Mesenchymal stem cell (in vitro differentiated cells and primary cell): ENCODE measurements around the gene SMAGP.

Experiments used
- DNase-seq: peaks from one replicate; pipeline ENCODE4 v3.0.0-alpha.2; 2013
- H2AFZ ChIP-seq: one replicate; pipeline ENCODE4 v1.6.1; 2013; ENCODE audit warnings: low read depth, mild to moderate bottlenecking, control low read depth, inconsistent platforms, low read length, moderate library complexity
- H2AK5ac ChIP-seq: 2 replicates; pipeline ENCODE4 v1.6.1; 2013; ENCODE audit warnings: low read length, moderate library complexity, mild to moderate bottlenecking, inconsistent platforms; ENCODE audit not compliant: severe bottlenecking
- H2BK120ac ChIP-seq: one replicate; pipeline ENCODE4 v1.6.1; 2013; ENCODE audit warnings: low read depth, mild to moderate bottlenecking, inconsistent platforms, low read length, moderate library complexity
- H2BK12ac ChIP-seq, 2 experiments: one replicate each; pipeline ENCODE4 v1.6.1; 2013; ENCODE audit warnings: inconsistent platforms in 2 of 2, low read length in 2 of 2, mild to moderate bottlenecking in 2 of 2, moderate library complexity in 2 of 2, control low read depth in 1 of 2
- H2BK15ac ChIP-seq: one replicate; pipeline ENCODE4 v1.6.1; 2013; ENCODE audit warnings: mild to moderate bottlenecking, low read depth, inconsistent platforms; ENCODE audit not compliant: poor library complexity, severe bottlenecking
- H2BK5ac ChIP-seq: 2 replicates; pipeline ENCODE4 v1.6.1; 2013; ENCODE audit warnings: low read depth, mild to moderate bottlenecking, low read length, control low read depth, inconsistent platforms; ENCODE audit not compliant: poor library complexity, severe bottlenecking
- H3K14ac ChIP-seq, 2 experiments: one replicate each; pipeline ENCODE4 v1.6.1; 2013; ENCODE audit warnings: inconsistent platforms in 2 of 2, low read length in 2 of 2, control low read depth in 1 of 2, mild to moderate bottlenecking in 1 of 2, moderate library complexity in 1 of 2
- H3K18ac ChIP-seq, 2 experiments: one replicate each; pipeline ENCODE4 v1.6.1; 2013; ENCODE audit warnings: inconsistent platforms in 2 of 2, low read length in 2 of 2, control low read depth in 1 of 2, low read depth in 1 of 2, mild to moderate bottlenecking in 1 of 2
- H3K23ac ChIP-seq, 2 experiments: one replicate each; pipeline ENCODE4 v1.6.1; 2013; ENCODE audit warnings: inconsistent platforms in 2 of 2, low read length in 2 of 2, mild to moderate bottlenecking in 2 of 2, moderate library complexity in 2 of 2, control low read depth in 1 of 2
- H3K27ac ChIP-seq: 2 replicates; pipeline ENCODE4 v1.5.1; 2013; ENCODE audit warnings: mild to moderate bottlenecking, moderate library complexity, low read length, control low read depth, inconsistent platforms; ENCODE audit not compliant: poor library complexity, severe bottlenecking
- H3K27me3 ChIP-seq, 2 experiments: 2 replicates each; pipeline versions ENCODE4 v1.6.1 to v1.7.0; 2013; ENCODE audit warnings: low read length in 2 of 2, mild to moderate bottlenecking in 2 of 2, moderate library complexity in 2 of 2, control low read depth in 1 of 2, inconsistent platforms in 1 of 2; ENCODE audit not compliant: control insufficient read depth in 1 of 2, insufficient read depth in 1 of 2
- H3K36me3 ChIP-seq, 2 experiments: 2 replicates each; pipeline versions ENCODE4 v1.6.1 to v1.7.0; 2013; ENCODE audit warnings: low read length in 2 of 2, control low read depth in 1 of 2, inconsistent platforms in 1 of 2, low read depth in 1 of 2, mild to moderate bottlenecking in 1 of 2; ENCODE audit not compliant: insufficient read depth in 2 of 2, control insufficient read depth in 1 of 2
- H3K4ac ChIP-seq, 2 experiments: one replicate each; pipeline ENCODE4 v1.6.1; 2013; ENCODE audit warnings: inconsistent platforms in 2 of 2, low read length in 2 of 2, mild to moderate bottlenecking in 2 of 2, moderate library complexity in 2 of 2, control low read depth in 1 of 2, low read depth in 1 of 2
- H3K4me1 ChIP-seq: 2 replicates; pipeline ENCODE4 v1.6.1; 2013; ENCODE audit warnings: low read depth, low read length, control low read depth; ENCODE audit not compliant: control insufficient read depth, insufficient read depth
- H3K4me2 ChIP-seq: 2 replicates; pipeline ENCODE4 v1.6.1; 2013; ENCODE audit warnings: low read length, mild to moderate bottlenecking, inconsistent platforms; ENCODE audit not compliant: poor library complexity, severe bottlenecking
- H3K4me3 ChIP-seq, 2 experiments: 2 replicates each; pipeline versions ENCODE4 v1.5.1 to v1.7.0; 2013; ENCODE audit warnings: low read length in 2 of 2, mild to moderate bottlenecking in 2 of 2, control low read depth in 1 of 2, low read depth in 1 of 2; ENCODE audit not compliant: insufficient read depth in 1 of 2
- H3K79me1 ChIP-seq: replicated peaks from 2 replicates; pipeline ENCODE4 v1.6.1; 2013; ENCODE audit warnings: mild to moderate bottlenecking, control low read depth, low read length, inconsistent platforms; ENCODE audit not compliant: poor library complexity, severe bottlenecking
- H3K9ac ChIP-seq: 2 replicates; pipeline ENCODE4 v1.7.0; 2013; ENCODE audit warnings: mild to moderate bottlenecking, low read length, moderate library complexity
- H3K9me3 ChIP-seq: 2 replicates; pipeline ENCODE4 v1.7.0; 2013; ENCODE audit warnings: mild to moderate bottlenecking, low read length; ENCODE audit not compliant: control insufficient read depth
- H4K8ac ChIP-seq: one replicate; pipeline ENCODE4 v1.6.1; 2013; ENCODE audit warnings: inconsistent platforms, mild to moderate bottlenecking, low read length, moderate library complexity
- H4K91ac ChIP-seq: one replicate; pipeline ENCODE4 v1.6.1; 2013; ENCODE audit warnings: mild to moderate bottlenecking, low read length, inconsistent platforms
- WGBS: methylation state at CpG from one replicate; pipeline ENCODE4 v1.1.7; 2013; ENCODE audit warnings: mixed read lengths; 5-methylcytosine and 5-hydroxymethylcytosine counted together

The SMAGP gene

DNA sequence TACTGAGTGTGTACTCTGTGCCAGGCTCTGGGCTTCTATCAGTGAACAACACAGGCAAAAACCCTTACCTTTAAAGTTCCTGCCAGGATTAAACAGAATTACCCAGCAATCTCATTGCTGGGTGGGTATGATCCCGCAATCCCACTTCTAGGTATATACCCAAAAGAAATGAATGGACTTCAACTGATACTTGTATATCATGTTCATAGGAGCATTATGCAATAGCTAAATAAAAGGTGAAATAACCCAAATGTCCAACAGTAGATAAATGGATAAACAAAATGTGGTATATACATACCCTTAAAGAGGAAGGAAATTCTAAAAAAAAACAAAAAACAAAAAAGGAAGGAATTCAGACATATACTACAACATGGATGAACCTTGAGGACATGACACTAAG is 16.9 kb downstream of the SMAGP start:
- H2AFZ ChIP-seq = no peak overlapping the region
- H3K27ac ChIP-seq = no peak overlapping the region
- peaks cover 0 to 23% of the 10 kb centered on the region in 2 experiments for H3K36me3 ChIP-seq
- no peaks in the 10 kb centered on the region for H3K27me3 ChIP-seq
- peaks cover 8% of the 10 kb centered on the region for H3K79me1 ChIP-seq
- DNase-seq = no peak
- peaks cover 2% of the 10 kb centered on the region for H3K4me1 ChIP-seq
- no peak overlapping the region for H3K18ac ChIP-seq
- H4K91ac ChIP-seq = no peak overlapping the region
- H2BK15ac ChIP-seq = no peak overlapping the region
- H3K4ac ChIP-seq = no peak overlapping the region
- H2BK12ac ChIP-seq = no peak overlapping the region
- no peak overlapping the region for H3K4me3 ChIP-seq
- WGBS = no CpG with 5 or more reads among the region's 1 CpG
- no peak overlapping the region for H3K4me2 ChIP-seq
- no peaks in the 10 kb centered on the region for H3K9me3 ChIP-seq
- H2BK120ac ChIP-seq = no peak overlapping the region
- H3K9ac ChIP-seq = no peak overlapping the region
- no peak overlapping the region for H4K8ac ChIP-seq
- H2BK5ac ChIP-seq = no peak overlapping the region
- H2AK5ac ChIP-seq = no peak overlapping the region
- no peak overlapping the region for H3K23ac ChIP-seq
- no peak overlapping the region for H3K14ac ChIP-seq

DNA sequence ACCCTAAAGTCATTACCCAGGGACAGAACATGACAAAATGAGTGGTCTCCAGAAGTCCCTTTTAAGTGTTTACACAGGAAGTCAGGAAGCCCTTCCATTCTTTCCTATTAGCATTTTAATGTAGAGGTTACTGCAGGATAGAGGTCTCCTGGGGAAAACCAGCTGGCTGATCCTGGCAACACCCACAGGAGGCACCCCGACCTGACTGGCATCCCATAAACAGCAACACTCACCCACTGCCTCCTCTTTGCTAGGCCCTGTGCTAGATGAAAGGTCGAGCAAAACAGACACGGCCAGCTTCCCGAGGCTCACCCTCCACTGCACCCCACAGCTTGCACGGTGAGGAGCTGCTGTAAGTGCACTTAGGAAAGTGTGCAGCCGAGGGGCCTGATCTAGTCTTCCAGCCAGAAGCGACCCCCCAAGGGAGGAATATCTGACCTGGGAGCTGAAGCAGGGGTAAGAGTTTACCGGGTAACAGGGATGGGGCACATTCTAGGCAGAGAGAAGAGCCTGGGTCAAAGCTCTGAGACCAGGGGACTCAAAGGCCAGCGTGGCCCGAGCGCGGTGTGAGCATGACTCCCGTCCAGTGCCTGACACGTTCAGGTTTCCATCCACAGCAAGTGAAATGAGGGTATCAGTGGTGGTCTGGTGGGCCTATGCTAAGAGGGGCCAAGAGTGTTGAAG is 22.6 kb downstream of the SMAGP start:
- H2BK15ac ChIP-seq = peak overlapping the region; percentile 60
- H3K27ac ChIP-seq = no peak overlapping the region
- H3K14ac ChIP-seq = no peak overlapping the region
- peak overlapping the region; percentile 70 for H4K8ac ChIP-seq
- H3K4me3 ChIP-seq = peak overlapping the region in 1 of 2 experiments; percentile 3
- peak overlapping the region; percentile 47 to 86 for H3K4ac ChIP-seq
- peak overlapping the region; percentile 21 for H3K4me2 ChIP-seq
- peak overlapping the region; percentile 20 for H3K9ac ChIP-seq
- peak overlapping the region in 1 of 2 experiments; percentile 94 for H3K23ac ChIP-seq
- no peak overlapping the region for H2AK5ac ChIP-seq
- no peak overlapping the region for H2BK5ac ChIP-seq
- no peak for DNase-seq
- H3K9me3 ChIP-seq = no peaks in the 10 kb centered on the region
- 67% methylated on average over 14 of the region's 14 CpGs for WGBS
- H2BK120ac ChIP-seq = peak overlapping the region; percentile 54
- H2BK12ac ChIP-seq = peak overlapping the region; percentile 38 to 80
- no peak overlapping the region for H2AFZ ChIP-seq
- peaks cover 21 to 47% of the 10 kb centered on the region in 2 experiments for H3K36me3 ChIP-seq
- H3K27me3 ChIP-seq = no peaks in the 10 kb centered on the region
- H3K79me1 ChIP-seq = peaks cover 14% of the 10 kb centered on the region
- H3K4me1 ChIP-seq = no peaks in the 10 kb centered on the region
- H3K18ac ChIP-seq = peak overlapping the region; percentile 15 to 58
- H4K91ac ChIP-seq = peak overlapping the region; percentile 86

DNA sequence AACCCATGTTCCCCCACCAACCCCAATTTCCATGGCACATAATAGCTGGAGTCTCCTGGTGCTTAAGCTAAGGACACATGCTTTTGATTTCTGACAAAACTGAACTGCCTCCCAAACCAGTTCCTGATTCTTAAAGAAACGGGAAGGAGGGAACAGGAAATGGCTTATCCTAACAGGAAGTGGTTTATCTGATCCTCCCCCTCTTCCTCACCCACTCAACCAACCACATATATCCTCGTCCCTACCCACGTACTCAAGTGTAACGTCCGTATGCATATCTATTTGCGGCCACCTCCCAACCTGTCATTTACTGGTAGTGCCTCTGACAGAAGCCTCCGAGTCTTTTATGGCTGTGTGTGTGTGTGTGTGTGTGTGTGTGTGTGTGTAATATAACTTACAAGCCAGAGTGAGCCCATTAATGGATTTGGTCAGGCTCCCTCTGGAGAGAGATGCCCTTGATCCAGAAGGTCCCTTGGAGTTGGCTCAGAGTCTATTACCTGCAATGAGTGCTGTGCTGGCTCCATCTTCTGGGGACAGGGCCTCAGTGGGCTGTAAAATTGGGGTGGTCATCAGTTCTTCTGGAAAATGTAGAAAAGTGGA is 23.9 kb downstream of the SMAGP start:
- Histone ChIP-seq H3K23ac (no peak overlapping the region), H3K4ac (peak overlapping the region; percentile 47 to 66), H3K9ac (no peak overlapping the region), H3K27ac (no peak overlapping the region), H4K8ac (peak overlapping the region; percentile 94), H2AK5ac (no peak overlapping the region), H3K79me1 (peaks cover 19% of the 10 kb centered on the region), H3K4me1 (no peaks in the 10 kb centered on the region), H3K14ac (no peak overlapping the region), H3K9me3 (no peaks in the 10 kb centered on the region), H3K4me3 (no peak overlapping the region), H3K4me2 (no peak overlapping the region), H3K18ac (peak overlapping the region; percentile 64 to 85), H2BK12ac (no peak overlapping the region), H2BK120ac (no peak overlapping the region), H2BK5ac (no peak overlapping the region), H2AFZ (no peak overlapping the region), H3K27me3 (no peaks in the 10 kb centered on the region), H4K91ac (peak overlapping the region; percentile 56), H2BK15ac (no peak overlapping the region), H3K36me3 (peaks cover 27 to 58% of the 10 kb centered on the region in 2 experiments)
- DNase-seq = peak; percentile 84
- 5% methylated on average over 4 of the region's 7 CpGs for WGBS

DNA sequence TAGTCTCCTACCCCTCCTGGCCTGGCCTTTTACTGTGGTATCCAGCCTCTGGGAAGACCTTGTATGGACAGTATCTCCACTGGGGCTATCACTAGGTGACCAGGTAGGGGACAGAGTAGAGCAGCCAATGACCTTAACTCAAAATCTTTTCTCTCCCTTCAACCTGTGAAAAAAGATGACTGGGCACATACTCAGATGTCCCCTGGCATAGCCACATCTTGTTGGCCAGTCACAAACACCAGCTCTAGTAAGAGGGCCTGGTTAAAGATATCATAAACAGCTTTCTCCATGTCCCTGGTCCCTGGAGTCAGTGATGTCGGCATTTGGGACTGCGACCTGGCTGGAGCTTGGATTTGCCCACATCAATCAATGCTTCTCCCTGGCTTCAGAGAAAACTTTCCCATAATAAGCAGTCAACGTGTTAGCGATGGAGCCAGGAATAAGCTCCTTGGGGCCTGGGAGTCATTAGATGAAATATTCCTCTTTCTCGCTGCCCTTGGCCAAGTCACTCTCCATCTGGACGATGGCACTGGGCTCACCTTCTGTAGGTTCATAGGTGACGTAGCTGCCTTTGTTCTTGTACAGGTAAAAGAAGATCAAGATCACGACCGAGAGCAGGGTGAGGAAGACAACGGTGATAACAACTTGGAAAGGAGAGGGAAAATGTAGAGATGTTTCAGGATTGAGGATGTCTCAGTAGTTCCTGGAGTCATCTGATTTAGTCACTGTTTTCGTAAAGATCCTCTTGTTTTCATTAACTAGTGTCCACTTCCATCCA is 24.6 kb downstream of the SMAGP start:
- 92% methylated on average over 11 of the region's 11 CpGs for WGBS
- DNase-seq = no peak
- H3K18ac ChIP-seq = peak overlapping the region in 1 of 2 experiments; percentile 51

More for the DNA sequence above, 24.6 kb downstream of the SMAGP start:
- Histone ChIP-seq H3K4ac (peak overlapping the region in 1 of 2 experiments; percentile 53), H3K4me1 (peaks cover 2% of the 10 kb centered on the region), H3K4me3 (no peak overlapping the region), H4K8ac (peak overlapping the region; percentile 75), H2BK120ac (no peak overlapping the region), H2AFZ (no peak overlapping the region), H2BK15ac (no peak overlapping the region), H3K9ac (no peak overlapping the region), H3K36me3 (peaks cover 30 to 61% of the 10 kb centered on the region in 2 experiments), H3K4me2 (no peak overlapping the region), H3K27me3 (no peaks in the 10 kb centered on the region), H3K14ac (no peak overlapping the region), H3K9me3 (no peaks in the 10 kb centered on the region), H3K27ac (no peak overlapping the region), H2BK5ac (no peak overlapping the region), H3K23ac (no peak overlapping the region), H4K91ac (no peak overlapping the region), H2AK5ac (no peak overlapping the region), H3K79me1 (peaks cover 21% of the 10 kb centered on the region), H2BK12ac (peak overlapping the region in 1 of 2 experiments; percentile 12)
